HEK293T (cell line): ENCODE results near the gene LAG3.

Source experiments
- CTCF ChIA-PET: fragments of 350-600 bp; formaldehyde crosslinking; extraction: SDS; loops from one replicate; lab custom pipeline; 2021; ENCODE audit warnings: antibody characterized with exemption, inconsistent platforms; lab: Yijun Ruan, JAX
- POLR2A ChIA-PET: fragments of 350-600 bp; formaldehyde crosslinking; extraction: SDS; loops from one replicate; lab custom pipeline; 2020; ENCODE audit warnings: antibody characterized with exemption, inconsistent platforms; lab: Yijun Ruan, JAX
- DNase-seq: peaks from one replicate; pipeline ENCODE4 v3.0.0; 2012; ENCODE audit warnings: mixed read lengths; ENCODE audit errors: extremely low spot score
- ARNT ChIP-seq: fragments of 450-650 bp; IDR thresholded peaks from 2 replicates; pipeline ENCODE4 v1.6.1; 2017; ENCODE audit warnings: mild to moderate bottlenecking
- BHLHE40 ChIP-seq: fragments of 450-650 bp; IDR thresholded peaks from 2 replicates; pipeline ENCODE4 v1.6.1; 2016; ENCODE audit warnings: mild to moderate bottlenecking, moderate library complexity, borderline replicate concordance
- CTBP1 ChIP-seq: fragments of 450-650 bp; IDR thresholded peaks from 2 replicates; pipeline ENCODE4 v1.6.1; 2016; ENCODE audit warnings: borderline replicate concordance
- ELF4 ChIP-seq: fragments of 450-650 bp; IDR thresholded peaks from 2 replicates; pipeline ENCODE4 v1.6.1; 2017; ENCODE audit warnings: antibody characterized with exemption
- FOXA1 ChIP-seq: fragments of 450-650 bp; IDR thresholded peaks from 2 replicates; pipeline ENCODE4 v1.6.1; 2016; ENCODE audit warnings: mild to moderate bottlenecking
- FOXK2 ChIP-seq: fragments of 450-650 bp; IDR thresholded peaks from 2 replicates; pipeline ENCODE4 v1.6.1; 2016; ENCODE audit warnings: mild to moderate bottlenecking
- FOXM1 ChIP-seq: fragments of 450-650 bp; IDR thresholded peaks from 2 replicates; pipeline ENCODE4 v1.6.1; 2017; ENCODE audit warnings: mild to moderate bottlenecking, borderline replicate concordance
- HDGF ChIP-seq: fragments of 450-650 bp; IDR thresholded peaks from 2 replicates; pipeline ENCODE4 v1.6.1; 2017; ENCODE audit warnings: antibody characterized with exemption, borderline replicate concordance
- L3MBTL2 ChIP-seq: fragments of 450-650 bp; conservative IDR thresholded peaks from 2 replicates; pipeline ENCODE4 v1.6.1; 2016; ENCODE audit warnings: mild to moderate bottlenecking
- LEF1 ChIP-seq: fragments of 450-650 bp; IDR thresholded peaks from 2 replicates; pipeline ENCODE4 v1.6.1; 2017; ENCODE audit warnings: mild to moderate bottlenecking, borderline replicate concordance
- NFRKB ChIP-seq: fragments of 450-650 bp; IDR thresholded peaks from 2 replicates; pipeline ENCODE4 v1.6.1; 2016; ENCODE audit warnings: mild to moderate bottlenecking, moderate library complexity
- SP1 ChIP-seq: fragments of 450-650 bp; IDR thresholded peaks from 2 replicates; pipeline ENCODE4 v1.6.1; 2017
- SUZ12 ChIP-seq: fragments of 450-650 bp; IDR thresholded peaks from 2 replicates; pipeline ENCODE4 v1.6.1; 2016; ENCODE audit warnings: mild to moderate bottlenecking
- TARDBP ChIP-seq: fragments of 450-650 bp; IDR thresholded peaks from 2 replicates; pipeline ENCODE4 v1.6.1; 2016
- ZNF384 ChIP-seq: fragments of 450-650 bp; IDR thresholded peaks from 2 replicates; pipeline ENCODE4 v1.6.1; 2016
- TF ChIP-seq, protein P1 (sequence below): fragments of 450-650 bp; IDR thresholded peaks from 2 replicates; pipeline ENCODE4 v1.6.1; 2016

LAG3 gene

DNA sequence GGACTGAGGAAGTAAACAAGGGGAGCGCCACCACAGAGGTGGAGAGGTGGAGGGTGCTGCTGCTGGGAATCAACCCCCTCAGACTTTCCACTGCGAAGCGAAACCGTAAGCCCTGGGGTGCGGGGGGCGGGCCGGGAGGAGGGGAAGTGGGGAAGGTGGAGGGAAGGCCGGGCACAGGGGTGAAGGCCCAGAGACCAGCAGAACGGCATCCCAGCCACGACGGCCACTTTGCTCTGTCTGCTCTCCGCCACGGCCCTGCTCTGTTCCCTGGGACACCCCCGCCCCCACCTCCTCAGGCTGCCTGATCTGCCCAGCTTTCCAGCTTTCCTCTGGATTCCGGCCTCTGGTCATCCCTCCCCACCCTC, at the start of gene LAG3:
TSS of gene LAG3 (plus strand) at position 190 of the 365 bp plus-strand sequence. CDS start 333 bp downstream, outside the sequence.
- CTCF ChIA-PET, result interaction anchor here (1.0 to 1.8 kb wide), 2 partner anchors 14 to 19 kb away, joined by 3 to 6 read pairs; partner anchors contain the start of gene MLF2
- POLR2A ChIA-PET, result interaction anchor here (0.9 to 1.1 kb wide), 2 partner anchors 49 kb away, joined by 3 read pairs; partner anchors contain the start of genes COPS7A and GPR162
- no peak for DNase-seq
- no peak for TF ChIP-seq CTBP1
- no peak for TF ChIP-seq SUZ12
- no peak for TF ChIP-seq NFRKB
- TF ChIP-seq FOXA1, result no peak

DNA sequence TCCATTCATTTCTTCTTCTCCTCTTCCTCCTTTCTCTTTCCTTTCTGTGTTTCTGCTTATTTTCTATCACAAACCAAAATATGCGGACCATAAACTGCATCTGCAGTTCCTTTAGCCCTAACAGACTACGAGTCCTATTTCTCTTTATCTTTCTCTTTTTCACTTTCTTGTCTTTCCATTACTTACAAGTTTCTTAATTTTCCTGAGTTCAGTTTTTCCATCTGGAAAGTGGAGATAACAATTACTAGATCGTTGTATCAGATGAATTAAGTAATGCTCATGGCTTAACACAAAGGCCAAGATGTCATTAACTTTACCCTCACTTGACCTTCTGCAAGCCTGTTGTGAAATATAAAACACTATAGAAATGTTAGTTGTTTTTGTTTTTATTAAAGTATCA, 49.5 kb upstream of the LAG3 start:
- no peak for TF ChIP-seq FOXM1
- no peak for TF ChIP-seq ZNF384
- TF ChIP-seq NFRKB, result no peak
- TF ChIP-seq, protein P1, sequence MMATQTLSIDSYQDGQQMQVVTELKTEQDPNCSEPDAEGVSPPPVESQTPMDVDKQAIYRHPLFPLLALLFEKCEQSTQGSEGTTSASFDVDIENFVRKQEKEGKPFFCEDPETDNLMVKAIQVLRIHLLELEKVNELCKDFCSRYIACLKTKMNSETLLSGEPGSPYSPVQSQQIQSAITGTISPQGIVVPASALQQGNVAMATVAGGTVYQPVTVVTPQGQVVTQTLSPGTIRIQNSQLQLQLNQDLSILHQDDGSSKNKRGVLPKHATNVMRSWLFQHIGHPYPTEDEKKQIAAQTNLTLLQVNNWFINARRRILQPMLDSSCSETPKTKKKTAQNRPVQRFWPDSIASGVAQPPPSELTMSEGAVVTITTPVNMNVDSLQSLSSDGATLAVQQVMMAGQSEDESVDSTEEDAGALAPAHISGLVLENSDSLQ, result no peak
- TF ChIP-seq CTBP1, result no peak
- no peak for TF ChIP-seq ARNT
- no peak for TF ChIP-seq FOXK2
- TF ChIP-seq SP1, result no peak
- no peak for TF ChIP-seq L3MBTL2
- TF ChIP-seq FOXA1, result no peak
- TF ChIP-seq BHLHE40, result no peak
- TF ChIP-seq SUZ12, result no peak
- no peak for TF ChIP-seq HDGF
- TF ChIP-seq ELF4, result no peak
- ChIA-PET CTCF (interaction anchor here (0.5 to 1.9 kb wide), 5 partner anchors 16 to 150 kb away, joined by 3 to 5 read pairs (median 4); partner anchors contain the start of genes MLF2, PTMS and SPSB2), POLR2A (interaction anchor here (1.0 to 3.2 kb wide), 17 partner anchors 8 to 187 kb away, joined by 3 to 91 read pairs (median 9); partner anchors contain the start of genes CDCA3, GPR162, MLF2 and P3H3)
- no peak for DNase-seq

DNA sequence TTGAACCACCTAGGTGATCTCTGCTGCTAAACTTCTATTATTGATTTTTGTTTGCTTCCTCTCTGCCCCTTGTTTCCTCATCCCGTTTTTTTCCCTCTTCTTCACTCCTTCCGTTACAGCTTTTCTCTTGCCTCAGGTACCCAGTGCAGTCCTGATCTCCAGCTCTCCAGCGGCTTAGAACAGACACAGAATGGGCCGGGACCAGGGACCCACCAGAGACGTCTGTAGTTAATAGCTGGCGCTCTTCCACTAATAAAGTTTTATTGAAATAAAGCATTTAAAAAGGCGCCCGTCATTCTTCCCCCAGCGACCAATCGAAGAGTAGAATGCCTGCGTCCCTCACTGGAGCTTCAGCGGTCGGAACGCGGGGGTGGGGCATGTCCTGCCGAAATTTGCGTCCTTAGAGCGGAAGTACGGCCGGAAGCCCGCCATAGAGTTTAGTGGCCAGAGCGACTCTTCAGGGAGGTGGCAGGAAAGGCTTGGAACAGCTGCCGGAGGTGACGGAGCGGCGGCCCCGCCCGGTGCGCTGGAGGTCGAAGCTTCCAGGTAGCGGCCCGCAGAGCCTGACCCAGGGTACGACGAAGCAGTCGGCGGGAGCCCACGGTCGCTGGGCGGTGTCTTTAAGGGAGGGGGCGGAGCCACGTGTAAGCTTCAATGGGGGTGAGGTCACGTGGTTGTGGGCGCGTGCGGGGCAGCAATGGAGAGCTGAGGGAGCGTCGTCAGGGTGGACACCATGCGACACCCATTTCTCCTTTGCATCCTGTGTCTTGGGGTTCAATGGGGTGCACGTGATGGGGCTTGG, 48.5 kb upstream of the LAG3 start, which contains the start of gene COPS7A:
TSS of gene COPS7A (plus strand) at position 440 of the 802 bp plus-strand sequence. CDS start 611 bp downstream, outside the sequence.
- CTCF ChIA-PET, result interaction anchor here (0.6 to 1.9 kb wide), 8 partner anchors 10 to 149 kb away, joined by 3 to 6 read pairs (median 4); partner anchors contain the start of genes GPR162, MLF2, PTMS and SPSB2
- peak; percentile 95 for DNase-seq
- TF ChIP-seq, protein P1, result peak; percentile 97
- TF ChIP-seq ZNF384 (peak; percentile 56; the same call in 1 of the 2 replicates), SUZ12 (no peak), L3MBTL2 (peak; percentile 99), ELF4 (peak; percentile 15; the same call in 1 of the 2 replicates)
- POLR2A ChIA-PET, result interaction anchor here (0.6 to 3.2 kb wide), 60 partner anchors 9 to 275 kb away, joined by 3 to 91 read pairs (median 4); partner anchors contain the start of genes CDCA3, GPR162, LRRC23 and MLF2

DNA sequence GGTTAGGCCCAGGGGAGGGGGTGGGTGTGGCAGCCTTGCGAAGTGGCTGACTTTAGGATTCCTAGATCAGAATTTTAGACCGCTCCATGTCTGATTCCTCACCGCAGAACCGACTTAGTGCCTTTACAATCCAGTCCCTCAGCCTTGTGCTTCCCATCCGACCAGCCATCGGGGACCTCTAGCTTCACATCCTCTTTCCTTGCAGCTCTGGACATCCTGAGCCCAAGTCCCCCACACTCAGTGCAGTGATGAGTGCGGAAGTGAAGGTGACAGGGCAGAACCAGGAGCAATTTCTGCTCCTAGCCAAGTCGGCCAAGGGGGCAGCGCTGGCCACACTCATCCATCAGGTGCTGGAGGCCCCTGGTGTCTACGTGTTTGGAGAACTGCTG, 47.9 kb upstream of the LAG3 start:
- POLR2A ChIA-PET, result interaction anchor here (0.6 to 3.2 kb wide), 44 partner anchors 9 to 274 kb away, joined by 3 to 91 read pairs (median 5); partner anchors contain the start of genes CDCA3, GPR162, LRRC23 and MLF2
- CTCF ChIA-PET, result interaction anchor here (0.6 to 1.9 kb wide), 7 partner anchors 10 to 149 kb away, joined by 3 to 6 read pairs (median 4); partner anchors contain the start of genes GPR162, PTMS and SPSB2
- TF ChIP-seq BHLHE40 (no peak), L3MBTL2 (peak; percentile 65)
- peak; percentile 26 for DNase-seq

DNA sequence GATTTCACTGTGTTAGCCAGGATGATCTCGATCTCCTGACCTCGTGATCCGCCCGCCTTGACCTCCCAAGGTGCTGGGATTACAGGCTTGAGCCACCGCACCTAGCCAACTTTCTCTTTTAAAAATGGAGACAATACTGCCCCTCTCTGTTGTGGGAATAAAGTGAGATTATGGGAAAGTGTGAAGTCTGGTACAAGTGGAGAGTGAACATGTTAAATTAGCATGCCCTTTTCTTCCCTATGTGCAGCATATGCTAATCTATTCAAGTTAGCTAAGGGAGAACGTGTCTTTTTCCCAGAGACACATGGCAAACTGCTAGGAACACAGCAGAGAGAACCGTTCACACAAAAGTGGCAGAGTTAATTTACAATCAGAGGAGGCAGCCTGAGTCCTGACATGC, 47.0 kb upstream of the LAG3 start:
- TF ChIP-seq CTBP1 (no peak), ZNF384 (no peak), LEF1 (no peak), SP1 (no peak), SUZ12 (no peak), FOXK2 (no peak), NFRKB (no peak), ELF4 (no peak), BHLHE40 (no peak), ARNT (no peak), HDGF (no peak), FOXM1 (no peak), TARDBP (no peak), L3MBTL2 (no peak), FOXA1 (no peak)
- TF ChIP-seq, protein P1, result no peak
- CTCF ChIA-PET, result no interaction called here
- DNase-seq, result no peak
- POLR2A ChIA-PET, result interaction anchor here (1.3 to 3.2 kb wide), 7 partner anchors 8 to 142 kb away, joined by 3 to 91 read pairs (median 22); partner anchors contain the start of genes MLF2, PTMS, TPI1 and ZNF384

DNA sequence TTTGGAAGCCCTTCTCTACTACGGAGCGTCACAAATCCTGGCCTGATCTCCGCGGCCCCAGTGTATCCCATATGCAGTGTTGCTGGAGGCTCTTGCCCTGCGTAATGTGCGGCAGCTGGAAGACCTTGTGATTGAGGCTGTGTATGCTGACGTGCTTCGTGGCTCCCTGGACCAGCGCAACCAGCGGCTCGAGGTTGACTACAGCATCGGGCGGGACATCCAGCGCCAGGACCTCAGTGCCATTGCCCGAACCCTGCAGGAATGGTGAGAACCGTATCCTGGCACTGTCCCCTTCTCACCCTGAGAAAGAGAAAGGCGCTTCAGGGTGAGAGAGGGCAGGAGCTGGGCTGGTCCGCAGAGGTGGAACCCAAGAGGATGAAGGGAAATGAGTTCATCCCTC, 43.1 kb upstream of the LAG3 start:
- POLR2A ChIA-PET, result interaction anchor here (1.1 kb wide), 1 partner anchor 40 kb away, joined by 3 read pairs; the partner anchor contains the start of gene ZNF384
- TF ChIP-seq SP1 (no peak), NFRKB (no peak), CTBP1 (no peak), FOXM1 (no peak), ZNF384 (no peak), BHLHE40 (no peak), L3MBTL2 (no peak), FOXK2 (no peak), ARNT (no peak), TARDBP (no peak), SUZ12 (no peak), FOXA1 (no peak), ELF4 (no peak), HDGF (no peak), LEF1 (no peak)
- TF ChIP-seq, protein P1, result no peak
- DNase-seq, result no peak
- CTCF ChIA-PET, result no interaction called here
